Stimulated activated CD4-positive, alpha-beta T cell treated with anti-CD3 and anti-CD28 coated beads, Interleukin-15, amount 100 ng/mL, for 1 hour (primary cell): ENCODE measurements around the gene MOB3B.
"Not testable (repeated sequence)": the region's sequence is repeated elsewhere in the genome, so short reads cannot be mapped to it uniquely, and the experiment has no call there.

Source experiments
- DNase-seq, 2 donors: peaks; one replicate each; pipeline ENCODE4 v3.0.0-alpha.2; 2020; ENCODE audit warnings: low read depth in 1 of 2, low spot score in 1 of 2

Gene MOB3B

GRCh38 chr9:27448356-27448755, 81.3 kb downstream of the MOB3B start:
- DNase-seq, result not testable (repeated sequence)

- DNase-seq, result no peak
These were observed 82.5 kb downstream of the MOB3B start for GRCh38 chr9:27447031-27447683.

- no peak for DNase-seq
These were observed 83.9 kb downstream of the MOB3B start for GRCh38 chr9:27445688-27446087.

DNA sequence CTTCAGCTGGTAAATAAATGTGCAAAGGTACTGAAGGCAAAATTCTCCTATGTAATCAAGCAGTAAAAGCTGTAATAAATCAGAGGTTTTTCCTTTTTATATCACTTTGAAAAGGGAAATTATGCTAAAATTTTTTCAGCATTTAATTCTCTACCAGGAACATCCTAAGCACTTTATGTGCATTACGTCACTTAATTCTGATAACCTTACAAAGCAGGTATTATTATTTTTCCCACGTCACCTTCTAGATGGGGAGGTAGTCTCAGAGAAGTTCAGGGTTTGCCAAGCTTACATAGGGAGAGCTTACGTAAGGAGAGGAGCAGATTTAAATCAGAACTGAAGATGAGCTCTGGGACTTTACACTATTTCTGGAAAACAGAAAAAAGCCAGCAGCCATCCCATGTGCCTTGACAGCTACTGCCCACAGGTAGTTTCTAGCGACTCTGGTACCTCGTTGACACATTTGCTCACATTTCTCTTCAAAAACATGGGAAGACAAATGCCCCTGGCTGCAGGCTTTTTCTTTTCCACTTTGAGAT, 84.5 kb downstream of the MOB3B start:
- DNase-seq, result no peak

GRCh38 chr9:27442464-27442863, 87.2 kb downstream of the MOB3B start:
- no peak for DNase-seq

- no peak for DNase-seq
These were observed 87.9 kb downstream of the MOB3B start for GRCh38 chr9:27441741-27442070.

DNA sequence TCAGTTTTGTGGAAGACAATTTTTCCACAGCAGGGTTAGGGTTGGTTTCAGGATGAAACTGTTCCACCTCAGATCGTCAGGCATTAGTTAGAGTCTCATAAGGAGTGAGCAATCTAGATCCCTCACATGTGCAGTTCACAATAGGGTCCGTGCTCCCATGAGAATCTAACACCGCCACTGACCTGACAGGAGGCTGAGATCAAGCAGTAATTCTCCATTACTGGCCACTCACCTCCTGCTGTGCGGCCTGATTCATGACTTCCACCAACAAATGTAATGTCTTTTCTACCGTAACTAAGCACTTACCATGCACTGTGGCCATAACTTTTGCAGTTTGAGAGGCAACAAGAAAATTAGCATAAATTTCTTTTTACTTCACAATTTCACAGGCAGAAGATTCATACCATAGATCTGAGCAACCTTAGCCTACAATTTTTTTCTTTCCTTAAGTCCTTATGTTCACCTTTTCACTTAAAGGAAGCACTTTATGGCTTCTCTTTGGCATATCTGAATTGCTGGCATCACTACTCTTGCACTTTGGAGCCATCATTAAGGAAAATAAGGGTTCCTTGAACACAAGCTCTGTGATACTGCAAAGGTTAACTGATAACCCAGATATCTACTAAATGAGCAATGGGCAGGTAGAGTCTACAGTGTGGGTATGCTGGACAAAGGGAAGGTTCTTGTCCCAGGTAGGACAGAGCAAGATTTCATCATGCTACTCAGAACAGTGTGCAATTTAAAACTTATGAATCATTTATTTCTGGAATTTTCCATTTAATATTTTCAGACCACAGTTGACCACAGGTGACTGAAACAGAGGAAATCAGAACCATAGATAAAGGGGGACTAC, 88.5 kb downstream of the MOB3B start:
- no peak for DNase-seq

DNA sequence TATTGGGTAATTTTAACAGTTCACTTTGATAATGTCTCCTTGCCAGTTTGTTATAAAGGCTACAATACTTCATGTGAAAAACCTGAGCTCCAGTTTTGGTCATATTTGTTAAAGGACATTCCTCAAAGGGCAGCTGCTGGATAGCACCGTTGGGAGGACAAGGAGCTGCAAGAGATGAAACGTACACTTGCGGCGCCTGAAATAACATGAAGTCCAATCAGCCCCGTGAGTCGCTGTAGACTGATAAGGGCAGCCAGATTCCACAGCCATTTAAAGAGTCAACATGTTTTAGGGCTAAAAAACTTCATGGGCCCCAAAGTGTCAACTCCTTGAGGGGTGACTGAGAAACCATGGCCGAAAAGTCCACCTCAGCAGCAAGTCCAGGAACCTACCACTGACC, 91.1 kb downstream of the MOB3B start:
- DNase-seq, result no peak

GRCh38 chr9:27437652-27438373, 91.8 kb downstream of the MOB3B start:
- no peak for DNase-seq

- DNase-seq, result no peak
These were observed 93.4 kb downstream of the MOB3B start for GRCh38 chr9:27436234-27436633.

GRCh38 chr9:27433631-27434325, 95.8 kb downstream of the MOB3B start:
- no peak for DNase-seq

- no peak for DNase-seq
These were observed 97.3 kb downstream of the MOB3B start for GRCh38 chr9:27432308-27432707.

DNA sequence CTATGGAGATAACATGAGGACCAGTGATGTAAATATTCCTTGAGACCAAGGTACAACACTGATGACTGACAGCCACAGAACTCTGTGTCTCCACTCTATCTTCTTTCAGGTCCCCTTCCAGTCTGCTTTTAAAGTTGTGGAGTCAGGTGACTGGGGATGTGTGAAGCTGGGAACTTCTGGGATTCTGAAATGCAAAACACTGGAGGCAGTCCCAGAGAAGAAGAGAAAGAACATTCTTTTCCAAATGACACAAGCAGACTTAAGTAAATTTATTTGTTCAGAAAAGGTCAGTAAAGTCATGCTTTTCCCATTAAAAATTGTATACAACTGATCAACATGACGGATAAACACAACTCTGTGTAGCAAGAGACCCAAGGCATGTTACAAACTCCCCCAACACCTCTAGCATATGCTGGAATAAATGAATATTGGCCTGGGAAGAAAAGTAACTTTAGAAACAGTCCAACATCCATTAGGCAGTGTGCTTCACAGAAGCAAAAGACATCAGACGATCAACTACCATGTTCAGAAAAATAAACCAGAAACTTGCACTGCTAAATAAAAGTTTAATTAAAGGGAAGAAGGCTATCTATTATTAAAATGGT, 98.0 kb downstream of the MOB3B start:
- DNase-seq, result no peak

- DNase-seq, result no peak
These were observed 98.7 kb downstream of the MOB3B start for GRCh38 chr9:27430750-27431535.

DNA sequence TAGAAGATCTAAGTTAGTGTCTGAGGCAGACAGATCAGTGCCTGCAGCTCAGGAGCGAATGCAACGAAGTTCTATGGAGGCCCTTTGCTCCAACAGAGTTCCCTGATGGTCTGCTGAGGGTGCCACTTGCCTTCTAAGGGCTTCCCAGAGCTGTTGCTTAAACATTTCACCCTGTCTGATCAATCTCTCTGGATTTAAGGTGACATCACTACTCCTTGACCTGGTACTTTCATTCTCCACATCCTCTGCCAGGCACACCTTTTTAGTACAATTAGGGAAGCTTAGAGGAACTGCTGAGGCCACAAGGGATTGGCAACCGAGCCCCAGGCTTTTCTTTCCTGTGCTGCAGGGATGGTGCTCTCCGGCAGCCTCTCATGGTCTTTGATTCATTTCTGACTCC, 99.7 kb downstream of the MOB3B start:
- DNase-seq, result no peak

DNA sequence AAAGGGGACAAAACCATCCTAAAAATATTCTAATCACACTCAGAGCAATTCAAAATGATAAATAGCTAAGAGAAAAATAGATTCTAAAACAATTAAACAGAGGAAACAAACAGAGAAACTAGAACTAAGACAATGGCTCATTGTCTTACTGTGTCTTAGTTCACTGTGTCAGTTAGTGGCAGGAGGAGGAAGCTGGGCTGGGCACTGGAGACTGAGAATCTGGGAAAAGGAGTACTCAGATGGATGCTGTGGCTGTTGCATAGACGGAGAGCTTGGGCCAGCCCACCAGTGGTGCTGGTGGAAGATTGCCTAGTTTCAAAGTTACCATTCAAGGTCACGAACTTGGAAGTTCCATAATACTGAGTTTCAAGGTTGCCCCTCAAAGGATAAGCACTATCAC, 100.2 kb downstream of the MOB3B start:
- DNase-seq, result no peak

- DNase-seq, result no peak
These were observed 101.1 kb downstream of the MOB3B start for GRCh38 chr9:27428551-27428950.

DNA sequence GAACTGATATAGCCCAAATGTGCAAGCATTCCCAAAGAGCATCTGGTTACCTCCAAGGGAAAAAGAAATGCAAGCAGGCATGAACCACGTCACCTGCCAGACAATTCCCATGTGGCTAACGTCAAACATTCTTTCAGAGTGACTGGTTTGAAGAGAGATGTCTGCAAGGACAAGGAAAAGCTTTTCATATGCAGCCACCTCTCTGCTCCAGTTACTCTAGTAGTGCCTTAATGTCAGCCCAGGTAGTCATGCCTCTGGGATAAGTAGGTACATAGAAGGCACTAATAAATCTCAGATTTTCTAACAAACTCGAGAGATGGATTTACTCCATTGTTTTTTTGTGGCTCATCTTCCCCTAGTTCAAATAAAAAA, 102.4 kb downstream of the MOB3B start:
- no peak for DNase-seq

- DNase-seq, result no peak
These were observed 102.9 kb downstream of the MOB3B start for GRCh38 chr9:27426511-27427271.
